Tibial nerve (tissue), 4 donors: ENCODE results near the gene SUGCT. TPM values are rescaled to one million over a fixed set of nuclear protein-coding genes. Genes with fewer than 3 reads are reported as not detected.

Experiments used
- DNase-seq, 2 donors: peaks; one replicate each; pipeline ENCODE4 v3.0.0-alpha.2; 2019; ENCODE audit warnings: low spot score in 2 of 2
- H3K27ac ChIP-seq, 4 donors: fragments of 200-600 bp; sonication (generic) in 3 of 4; one replicate each; pipeline ENCODE4 v1.5.1; 2017 to 2019; ENCODE audit warnings: mild to moderate bottlenecking in 1 of 4
- H3K27me3 ChIP-seq, 2 donors: fragments of 200-600 bp; sonication (generic) in 1 of 2; one replicate each; pipeline versions ENCODE4 v1.5.1 to v1.6.0; 2017 to 2019
- H3K36me3 ChIP-seq, 3 donors: fragments of 200-600 bp; sonication (generic); one replicate each; pipeline ENCODE4 v1.5.1; 2018 to 2019
- H3K4me1 ChIP-seq, 4 donors: fragments of 200-600 bp; sonication (generic) in 3 of 4; one replicate each; pipeline ENCODE4 v1.5.1; 2017 to 2019
- H3K4me3 ChIP-seq, 4 donors: fragments of 200-600 bp; sonication (generic) in 3 of 4; one replicate each; pipeline ENCODE4 v1.5.1; 2017 to 2019; ENCODE audit warnings: mild to moderate bottlenecking in 1 of 4, moderate library complexity in 1 of 4
- H3K9me3 ChIP-seq, 4 donors: fragments of 200-600 bp; sonication (generic) in 3 of 4; one replicate each; pipeline ENCODE4 v1.5.1; 2017 to 2019
- EP300 ChIP-seq, 2 donors: sonication (generic); formaldehyde crosslinking; IDR thresholded peaks; one replicate each; pipeline ENCODE4 v1.6.1; 2017; ENCODE audit warnings: antibody characterized with exemption in 2 of 2, mild to moderate bottlenecking in 1 of 2
- POLR2A ChIP-seq, 2 donors: fragments of 450-650 bp; IDR thresholded peaks; one replicate each; pipeline ENCODE4 v1.6.1; 2017; ENCODE audit warnings: antibody characterized with exemption in 2 of 2, mild to moderate bottlenecking in 2 of 2, moderate library complexity in 2 of 2
- WGBS, 2 donors: methylation state at CpG; one replicate each; pipeline ENCODE4 v1.1.5; 2018; 5-methylcytosine and 5-hydroxymethylcytosine counted together
- total RNA-seq, 4 donors: library from RNA; depleted of rRNA; stranded (reverse); fragments of >200 nt; gene quantifications; one replicate each; pipeline ENCODE4 v1.1.0, GENCODE V29; 2016
- TF ChIP-seq, protein P1 (sequence below), 5 experiments: fragments of 200-600 bp in 3 of 5; fragments of 450-650 bp in 2 of 5; sonication (generic) in 3 of 5; IDR thresholded peaks; one replicate each; pipeline ENCODE4 v1.5.1; 2016 to 2019; ENCODE audit warnings: antibody characterized with exemption in 5 of 5, mild to moderate bottlenecking in 3 of 5, moderate library complexity in 2 of 5

SUGCT gene
- total RNA-seq, 4 donors from 2014 or later = 2.7 to 20.8 (median 6.2) TPM

DNA sequence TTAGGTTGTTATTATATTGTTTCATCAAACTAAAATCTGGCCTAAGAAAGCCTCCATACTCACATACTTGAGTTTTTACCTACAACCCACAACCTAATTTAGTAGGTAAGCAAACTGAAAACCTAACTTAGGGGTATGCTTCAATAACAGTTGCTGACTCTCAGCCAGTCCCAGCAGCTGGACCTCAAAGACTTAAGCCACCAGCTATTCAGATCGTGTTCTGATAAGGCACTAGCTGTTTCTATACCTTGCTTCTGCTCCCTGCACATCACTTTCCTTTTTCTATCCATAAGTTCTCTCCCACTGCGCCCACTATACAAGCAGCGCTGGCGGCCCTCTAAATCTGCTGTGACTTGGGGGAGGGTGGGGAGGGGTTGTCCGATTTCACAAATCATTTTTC is 42.3 kb downstream of the SUGCT start:
- TF ChIP-seq, protein P1, sequence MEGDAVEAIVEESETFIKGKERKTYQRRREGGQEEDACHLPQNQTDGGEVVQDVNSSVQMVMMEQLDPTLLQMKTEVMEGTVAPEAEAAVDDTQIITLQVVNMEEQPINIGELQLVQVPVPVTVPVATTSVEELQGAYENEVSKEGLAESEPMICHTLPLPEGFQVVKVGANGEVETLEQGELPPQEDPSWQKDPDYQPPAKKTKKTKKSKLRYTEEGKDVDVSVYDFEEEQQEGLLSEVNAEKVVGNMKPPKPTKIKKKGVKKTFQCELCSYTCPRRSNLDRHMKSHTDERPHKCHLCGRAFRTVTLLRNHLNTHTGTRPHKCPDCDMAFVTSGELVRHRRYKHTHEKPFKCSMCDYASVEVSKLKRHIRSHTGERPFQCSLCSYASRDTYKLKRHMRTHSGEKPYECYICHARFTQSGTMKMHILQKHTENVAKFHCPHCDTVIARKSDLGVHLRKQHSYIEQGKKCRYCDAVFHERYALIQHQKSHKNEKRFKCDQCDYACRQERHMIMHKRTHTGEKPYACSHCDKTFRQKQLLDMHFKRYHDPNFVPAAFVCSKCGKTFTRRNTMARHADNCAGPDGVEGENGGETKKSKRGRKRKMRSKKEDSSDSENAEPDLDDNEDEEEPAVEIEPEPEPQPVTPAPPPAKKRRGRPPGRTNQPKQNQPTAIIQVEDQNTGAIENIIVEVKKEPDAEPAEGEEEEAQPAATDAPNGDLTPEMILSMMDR (IDR thresholded peaks at IDR 0.05) = no peak
- no peak for TF ChIP-seq POLR2A (IDR thresholded peaks at IDR 0.05)
- TF ChIP-seq EP300 (IDR thresholded peaks at IDR 0.05) = no peak
- Histone ChIP-seq H3K27me3 (no peaks in the 10 kb centered on the region), H3K36me3 (no peaks in the 10 kb centered on the region), H3K9me3 (no peaks in the 10 kb centered on the region), H3K4me1 (no peaks in the 10 kb centered on the region), H3K4me3 (no peak overlapping the region), H3K27ac (no peak overlapping the region)
- no peak for DNase-seq
- WGBS, 2 donors = 88 to 91% methylated on average over 5 of the region's 5 CpGs

DNA sequence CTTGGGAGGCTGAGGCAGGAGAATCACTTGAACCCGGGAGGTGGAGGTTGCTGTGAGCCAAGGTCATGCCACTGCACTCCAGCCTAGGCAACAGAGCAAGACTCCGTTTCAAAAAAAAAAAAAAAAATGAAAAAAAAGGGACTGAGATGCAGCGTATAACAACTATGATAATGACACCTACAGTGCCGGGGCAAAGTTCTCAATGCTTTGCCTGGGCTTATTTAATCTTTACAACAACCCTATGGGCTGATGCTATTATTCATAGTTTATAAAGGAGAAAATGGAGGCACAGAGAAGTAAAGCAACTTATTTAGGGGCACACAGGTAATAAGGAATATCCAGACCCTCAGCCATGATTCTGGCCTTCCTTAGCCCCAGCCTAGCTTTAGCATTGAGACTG is 47.6 kb downstream of the SUGCT start:
- H3K27ac ChIP-seq = no peak overlapping the region
- H3K4me3 ChIP-seq = no peak overlapping the region
- no peaks in the 10 kb centered on the region for H3K27me3 ChIP-seq
- DNase-seq = no peak
- H3K9me3 ChIP-seq = no peaks in the 10 kb centered on the region
- WGBS, 2 donors = 93% methylated on average over 4 of the region's 4 CpGs
- H3K36me3 ChIP-seq = peaks cover 0 to 28% (median 0%) of the 10 kb centered on the region in 3 donors
- H3K4me1 ChIP-seq = no peaks in the 10 kb centered on the region
- no peak for TF ChIP-seq EP300 (IDR thresholded peaks at IDR 0.05)
- TF ChIP-seq, protein P1 (IDR thresholded peaks at IDR 0.05) = no peak
- TF ChIP-seq POLR2A (IDR thresholded peaks at IDR 0.05) = no peak

DNA sequence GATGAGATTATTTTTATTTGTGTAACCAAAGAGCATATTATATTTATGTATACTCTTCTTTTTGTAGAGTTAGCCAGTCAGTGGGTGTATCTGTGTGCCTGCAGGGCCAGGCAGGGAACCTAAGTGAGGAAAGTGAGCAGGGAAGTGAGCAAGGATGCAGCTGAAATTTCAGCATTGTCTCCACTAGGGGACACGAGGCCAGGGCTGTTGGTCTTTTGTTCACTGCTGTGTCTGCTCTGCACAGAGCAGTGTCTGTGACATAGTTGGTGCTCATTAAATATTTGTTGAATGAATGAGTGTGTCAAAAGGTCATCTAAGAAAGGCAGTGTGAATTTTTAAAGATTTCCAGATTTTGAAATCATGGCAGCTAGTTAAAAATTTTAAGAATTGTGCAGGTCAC is 51.8 kb downstream of the SUGCT start:
- H3K4me3 ChIP-seq = no peak overlapping the region
- no peaks in the 10 kb centered on the region for H3K4me1 ChIP-seq
- peaks cover 0 to 42% (median 0%) of the 10 kb centered on the region in 3 donors for H3K36me3 ChIP-seq
- H3K9me3 ChIP-seq = no peaks in the 10 kb centered on the region
- DNase-seq = no peak
- no peak overlapping the region for H3K27ac ChIP-seq
- TF ChIP-seq, protein P1 (IDR thresholded peaks at IDR 0.05) = no peak
- TF ChIP-seq POLR2A (IDR thresholded peaks at IDR 0.05) (no peak), EP300 (IDR thresholded peaks at IDR 0.05) (no peak)
- H3K27me3 ChIP-seq = no peaks in the 10 kb centered on the region
- WGBS, 2 donors = 36 to 43% methylated on average over 1 of the region's 1 CpG

DNA sequence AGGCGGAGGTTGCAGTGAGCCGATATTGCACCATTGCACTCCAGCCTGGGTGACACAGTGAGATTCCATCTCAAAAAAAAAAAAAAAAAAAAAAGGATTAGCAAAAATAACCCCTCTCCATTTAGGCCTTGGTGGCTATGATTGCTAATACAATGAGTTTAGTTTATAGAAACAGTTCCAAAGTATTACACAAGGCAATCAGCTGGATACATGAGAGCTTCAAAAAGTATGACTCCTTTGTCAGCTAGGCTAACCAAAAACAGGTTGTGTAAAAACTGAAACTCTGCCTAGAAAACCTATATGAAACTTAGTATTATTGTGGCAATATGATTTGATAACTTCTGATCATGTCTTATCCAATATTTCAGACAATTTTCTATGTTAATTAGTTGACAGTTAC is 57.2 kb downstream of the SUGCT start:
- no peaks in the 10 kb centered on the region for H3K4me1 ChIP-seq
- WGBS, 2 donors = 97 to 100% methylated on average over 2 of the region's 2 CpGs
- H3K27ac ChIP-seq = no peak overlapping the region

DNA sequence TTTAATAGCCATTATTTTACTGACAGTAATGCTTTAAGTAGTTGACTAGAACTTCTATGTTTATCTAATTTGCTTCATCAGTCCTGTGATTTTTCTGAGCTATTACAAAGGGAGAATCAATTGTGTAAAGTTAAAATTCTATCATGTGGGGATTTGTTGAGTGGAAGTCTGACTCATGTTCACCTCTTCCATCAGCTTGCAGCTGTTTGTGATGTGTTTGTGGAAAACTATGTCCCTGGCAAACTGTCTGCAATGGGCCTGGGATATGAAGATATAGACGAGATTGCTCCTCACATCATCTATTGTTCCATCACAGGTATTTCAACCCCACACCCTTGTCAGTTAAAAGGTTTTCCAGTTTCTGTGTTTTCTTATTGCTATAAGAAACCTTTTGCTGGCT is 59.9 kb downstream of the SUGCT start:
- H3K4me1 ChIP-seq = peaks cover 0 to 1% (median 0%) of the 10 kb centered on the region in 4 donors
- TF ChIP-seq EP300 (IDR thresholded peaks at IDR 0.05) (no peak), POLR2A (IDR thresholded peaks at IDR 0.05) (no peak)
- TF ChIP-seq, protein P1 (IDR thresholded peaks at IDR 0.05) = no peak
- WGBS, 2 donors = 55 to 59% methylated on average over 1 of the region's 1 CpG
- H3K36me3 ChIP-seq = peaks cover 0 to 13% (median 0%) of the 10 kb centered on the region in 3 donors
- DNase-seq = no peak
- H3K9me3 ChIP-seq = no peaks in the 10 kb centered on the region
- no peak overlapping the region for H3K4me3 ChIP-seq
- H3K27me3 ChIP-seq = no peaks in the 10 kb centered on the region
- no peak overlapping the region for H3K27ac ChIP-seq

More for the DNA sequence above, 57.2 kb downstream of the SUGCT start:
- no peak for DNase-seq
- H3K9me3 ChIP-seq = no peaks in the 10 kb centered on the region
- no peak overlapping the region for H3K4me3 ChIP-seq
- H3K27me3 ChIP-seq = no peaks in the 10 kb centered on the region
- H3K36me3 ChIP-seq = peaks cover 0 to 14% (median 0%) of the 10 kb centered on the region in 3 donors
- no peak for TF ChIP-seq EP300 (IDR thresholded peaks at IDR 0.05)
- TF ChIP-seq, protein P1 (IDR thresholded peaks at IDR 0.05) = no peak
- TF ChIP-seq POLR2A (IDR thresholded peaks at IDR 0.05) = no peak
